ENCODE measurements around the gene MTX3.

Gene MTX3

GRCh38 chr5:80031109-80031508 is 40.0 kb upstream of the MTX3 start:
- WGBS (ENCODE audit: extremely low coverage, insufficient coverage, insufficient read length): no CpG with 5 or more reads among the region's 1 CpG
- Histone ChIP-seq H2BK12ac (ENCODE audit: low read length) (no peak overlapping the region), H2BK120ac (ENCODE audit: insufficient read depth, low read length, poor library complexity) (no peak overlapping the region), H2AFZ (ENCODE audit: insufficient read depth, low read length, poor library complexity) (no peak overlapping the region), H3K4ac (ENCODE audit: low read depth, low read length) (no peak overlapping the region), H3K4me2 (ENCODE audit: low read length) (no peak overlapping the region), H4K8ac (ENCODE audit: low read depth, low read length) (no peak overlapping the region), H4K91ac (ENCODE audit: low read depth, low read length) (no peak overlapping the region), H3K18ac (ENCODE audit: low read length) (no peak overlapping the region), H3K4me3 (ENCODE audit: low read depth, low read length) (no peak overlapping the region), H2BK5ac (ENCODE audit: low read depth, low read length, poor library complexity) (no peak overlapping the region), H3K27me3 (ENCODE audit: insufficient read depth, low read length) (peaks cover 22% of the 10 kb centered on the region), H3K9ac (ENCODE audit: low read length) (no peak overlapping the region), H3K36me3 (ENCODE audit: control insufficient read depth in 1 of 2, insufficient read depth in 2 of 2, low read length in 2 of 2) (no peaks in the 10 kb centered on the region), H3K4me1 (ENCODE audit: control insufficient read depth in 1 of 2, insufficient read depth in 2 of 2, low read length in 2 of 2) (peaks cover 4 to 7% of the 10 kb centered on the region in 2 experiments), H4K12ac (ENCODE audit: low read depth, low read length) (no peak overlapping the region), H3K23ac (ENCODE audit: low read length) (no peak overlapping the region), H2AK5ac (ENCODE audit: low read length) (no peak overlapping the region), H3K79me2 (ENCODE audit: control insufficient read depth, insufficient read depth, low read length, poor library complexity) (no peaks in the 10 kb centered on the region), H3K9me3 (ENCODE audit: insufficient read depth, low read depth, low read length) (no peaks in the 10 kb centered on the region), H3K14ac (ENCODE audit: low read length) (no peak overlapping the region), H3K27ac (ENCODE audit: low read depth, low read length) (no peak overlapping the region), H3K79me1 (ENCODE audit: low read length) (no peaks in the 10 kb centered on the region)
- DNase-seq: no peak

GRCh38 chr5:80026841-80027240 is 35.8 kb upstream of the MTX3 start:
- DNase-seq: no peak
- no peak overlapping the region for H4K12ac ChIP-seq (ENCODE audit: low read depth, low read length)
- no peaks in the 10 kb centered on the region for H3K4me1 ChIP-seq (ENCODE audit: control insufficient read depth in 1 of 2, insufficient read depth in 2 of 2, low read length in 2 of 2)
- no peak overlapping the region for H2BK5ac ChIP-seq (ENCODE audit: low read depth, low read length, poor library complexity)
- no peaks in the 10 kb centered on the region for H3K79me2 ChIP-seq (ENCODE audit: control insufficient read depth, insufficient read depth, low read length, poor library complexity)
- no peak overlapping the region for H2BK12ac ChIP-seq (ENCODE audit: low read length)
- H3K4ac ChIP-seq (ENCODE audit: low read depth, low read length): no peak overlapping the region
- no peak overlapping the region for H2AFZ ChIP-seq (ENCODE audit: insufficient read depth, low read length, poor library complexity)
- no peak overlapping the region for H3K23ac ChIP-seq (ENCODE audit: low read length)
- no peak overlapping the region for H3K18ac ChIP-seq (ENCODE audit: low read length)
- no peak overlapping the region for H3K27ac ChIP-seq (ENCODE audit: low read depth, low read length)
- no peak overlapping the region for H3K4me2 ChIP-seq (ENCODE audit: low read length)
- H3K9me3 ChIP-seq (ENCODE audit: insufficient read depth, low read depth, low read length): no peaks in the 10 kb centered on the region
- H2AK5ac ChIP-seq (ENCODE audit: low read length): no peak overlapping the region
- no peak overlapping the region for H3K9ac ChIP-seq (ENCODE audit: low read length)
- no peaks in the 10 kb centered on the region for H3K36me3 ChIP-seq (ENCODE audit: control insufficient read depth in 1 of 2, insufficient read depth in 2 of 2, low read length in 2 of 2)
- H3K27me3 ChIP-seq (ENCODE audit: insufficient read depth, low read length): no peaks in the 10 kb centered on the region
- H4K91ac ChIP-seq (ENCODE audit: low read depth, low read length): no peak overlapping the region
- no peak overlapping the region for H3K14ac ChIP-seq (ENCODE audit: low read length)
- no peak overlapping the region for H4K8ac ChIP-seq (ENCODE audit: low read depth, low read length)
- H3K79me1 ChIP-seq (ENCODE audit: low read length): no peaks in the 10 kb centered on the region
- no peak overlapping the region for H2BK120ac ChIP-seq (ENCODE audit: insufficient read depth, low read length, poor library complexity)
- no peak overlapping the region for H3K4me3 ChIP-seq (ENCODE audit: low read depth, low read length)

- Histone ChIP-seq H3K27ac (ENCODE audit: low read depth, low read length) (no peak overlapping the region), H2BK12ac (ENCODE audit: low read length) (no peak overlapping the region), H3K14ac (ENCODE audit: low read length) (no peak overlapping the region), H3K4me2 (ENCODE audit: low read length) (no peak overlapping the region), H3K9ac (ENCODE audit: low read length) (no peak overlapping the region), H4K91ac (ENCODE audit: low read depth, low read length) (no peak overlapping the region), H3K4ac (ENCODE audit: low read depth, low read length) (no peak overlapping the region), H4K12ac (ENCODE audit: low read depth, low read length) (no peak overlapping the region), H3K18ac (ENCODE audit: low read length) (no peak overlapping the region), H2BK120ac (ENCODE audit: insufficient read depth, low read length, poor library complexity) (no peak overlapping the region), H3K4me3 (ENCODE audit: low read depth, low read length) (no peak overlapping the region), H3K36me3 (ENCODE audit: control insufficient read depth in 1 of 2, insufficient read depth in 2 of 2, low read length in 2 of 2) (no peaks in the 10 kb centered on the region), H2AK5ac (ENCODE audit: low read length) (no peak overlapping the region), H3K27me3 (ENCODE audit: insufficient read depth, low read length) (no peaks in the 10 kb centered on the region), H3K9me3 (ENCODE audit: insufficient read depth, low read depth, low read length) (no peaks in the 10 kb centered on the region), H3K79me1 (ENCODE audit: low read length) (no peaks in the 10 kb centered on the region), H3K4me1 (ENCODE audit: control insufficient read depth in 1 of 2, insufficient read depth in 2 of 2, low read length in 2 of 2) (no peaks in the 10 kb centered on the region), H2AFZ (ENCODE audit: insufficient read depth, low read length, poor library complexity) (no peak overlapping the region), H3K23ac (ENCODE audit: low read length) (peak overlapping the region; percentile 9), H4K8ac (ENCODE audit: low read depth, low read length) (no peak overlapping the region), H2BK5ac (ENCODE audit: low read depth, low read length, poor library complexity) (no peak overlapping the region), H3K79me2 (ENCODE audit: control insufficient read depth, insufficient read depth, low read length, poor library complexity) (no peaks in the 10 kb centered on the region)
- DNase-seq: no peak
- WGBS (ENCODE audit: extremely low coverage, insufficient coverage, insufficient read length): no CpG with 5 or more reads among the region's 2 CpGs
Observed at GRCh38 chr5:80025069-80025468, 34.0 kb upstream of the MTX3 start.

- Histone ChIP-seq H3K9ac (ENCODE audit: low read length) (no peak overlapping the region), H3K18ac (ENCODE audit: low read length) (no peak overlapping the region), H4K91ac (ENCODE audit: low read depth, low read length) (no peak overlapping the region), H3K27ac (ENCODE audit: low read depth, low read length) (no peak overlapping the region), H2AK5ac (ENCODE audit: low read length) (no peak overlapping the region), H2AFZ (ENCODE audit: insufficient read depth, low read length, poor library complexity) (no peak overlapping the region), H2BK12ac (ENCODE audit: low read length) (no peak overlapping the region), H3K14ac (ENCODE audit: low read length) (no peak overlapping the region), H2BK120ac (ENCODE audit: insufficient read depth, low read length, poor library complexity) (no peak overlapping the region), H3K9me3 (ENCODE audit: insufficient read depth, low read depth, low read length) (no peaks in the 10 kb centered on the region), H3K4me3 (ENCODE audit: low read depth, low read length) (no peak overlapping the region), H2BK5ac (ENCODE audit: low read depth, low read length, poor library complexity) (no peak overlapping the region), H3K36me3 (ENCODE audit: control insufficient read depth in 1 of 2, insufficient read depth in 2 of 2, low read length in 2 of 2) (no peaks in the 10 kb centered on the region), H3K4me2 (ENCODE audit: low read length) (no peak overlapping the region), H4K12ac (ENCODE audit: low read depth, low read length) (no peak overlapping the region), H4K8ac (ENCODE audit: low read depth, low read length) (no peak overlapping the region), H3K23ac (ENCODE audit: low read length) (no peak overlapping the region), H3K79me1 (ENCODE audit: low read length) (no peaks in the 10 kb centered on the region), H3K79me2 (ENCODE audit: control insufficient read depth, insufficient read depth, low read length, poor library complexity) (no peaks in the 10 kb centered on the region), H3K4ac (ENCODE audit: low read depth, low read length) (no peak overlapping the region), H3K4me1 (ENCODE audit: control insufficient read depth in 1 of 2, insufficient read depth in 2 of 2, low read length in 2 of 2) (no peaks in the 10 kb centered on the region), H3K27me3 (ENCODE audit: insufficient read depth, low read length) (no peaks in the 10 kb centered on the region)
- no CpG with 5 or more reads among the region's 5 CpGs for WGBS (ENCODE audit: extremely low coverage, insufficient coverage, insufficient read length)
- DNase-seq: no peak
Observed at GRCh38 chr5:80010754-80011392, 19.8 kb upstream of the MTX3 start.
